ENCODE data around the gene CACNA1G.

The CACNA1G gene

DNA sequence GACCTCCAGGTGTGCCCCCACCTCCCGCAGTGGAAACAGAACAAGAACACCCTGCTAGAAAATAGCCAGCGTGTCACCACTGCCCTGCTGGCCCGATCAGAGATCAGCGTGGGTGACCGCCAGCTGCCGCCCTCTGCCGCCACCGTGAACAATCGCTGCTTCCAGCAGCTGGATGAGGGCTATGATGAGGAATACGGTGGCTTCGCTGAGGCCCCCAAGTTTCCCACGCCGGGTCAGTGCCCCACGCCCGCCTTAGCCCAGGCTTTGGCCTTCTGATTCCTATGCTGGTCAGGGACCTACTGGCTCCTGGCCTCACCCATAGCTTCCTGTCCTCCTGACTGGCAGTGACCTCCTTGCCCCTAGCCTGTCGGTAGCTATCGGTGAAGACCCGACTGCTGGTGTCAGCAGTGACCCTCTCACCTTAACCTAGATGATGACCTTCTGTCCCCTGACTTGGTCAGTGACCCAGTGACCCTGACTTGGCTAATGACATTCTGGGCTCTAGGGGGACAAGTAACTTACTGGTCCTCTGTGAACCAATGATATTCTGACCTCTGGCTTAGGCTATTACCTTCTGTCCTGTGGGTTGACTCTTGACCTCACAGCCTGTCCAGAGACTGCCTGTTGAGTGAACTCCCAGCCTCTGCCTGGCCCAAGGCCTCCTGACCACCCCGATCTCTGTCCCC, 11.1 kb upstream of the CACNA1G start:
- no peak for DNase-seq

DNA sequence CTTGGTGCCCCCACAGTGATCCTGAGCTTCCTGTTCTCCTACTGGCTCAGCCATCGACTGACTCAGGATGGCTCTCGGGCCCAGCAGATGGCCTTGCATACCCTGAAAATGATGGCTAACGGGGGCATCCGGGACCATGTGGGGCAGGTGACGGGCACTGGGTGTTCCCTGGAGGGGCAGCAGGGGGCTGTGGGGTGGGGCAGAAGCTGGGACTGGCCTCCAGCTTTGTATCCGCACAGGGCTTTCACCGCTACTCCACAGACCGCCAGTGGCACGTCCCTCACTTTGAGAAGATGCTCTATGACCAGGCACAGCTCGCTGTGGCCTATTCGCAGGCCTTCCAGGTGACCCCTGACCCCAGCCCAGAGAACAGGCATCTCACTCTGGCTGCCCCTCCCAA, 10.5 kb upstream of the CACNA1G start:
- no peak for DNase-seq

DNA sequence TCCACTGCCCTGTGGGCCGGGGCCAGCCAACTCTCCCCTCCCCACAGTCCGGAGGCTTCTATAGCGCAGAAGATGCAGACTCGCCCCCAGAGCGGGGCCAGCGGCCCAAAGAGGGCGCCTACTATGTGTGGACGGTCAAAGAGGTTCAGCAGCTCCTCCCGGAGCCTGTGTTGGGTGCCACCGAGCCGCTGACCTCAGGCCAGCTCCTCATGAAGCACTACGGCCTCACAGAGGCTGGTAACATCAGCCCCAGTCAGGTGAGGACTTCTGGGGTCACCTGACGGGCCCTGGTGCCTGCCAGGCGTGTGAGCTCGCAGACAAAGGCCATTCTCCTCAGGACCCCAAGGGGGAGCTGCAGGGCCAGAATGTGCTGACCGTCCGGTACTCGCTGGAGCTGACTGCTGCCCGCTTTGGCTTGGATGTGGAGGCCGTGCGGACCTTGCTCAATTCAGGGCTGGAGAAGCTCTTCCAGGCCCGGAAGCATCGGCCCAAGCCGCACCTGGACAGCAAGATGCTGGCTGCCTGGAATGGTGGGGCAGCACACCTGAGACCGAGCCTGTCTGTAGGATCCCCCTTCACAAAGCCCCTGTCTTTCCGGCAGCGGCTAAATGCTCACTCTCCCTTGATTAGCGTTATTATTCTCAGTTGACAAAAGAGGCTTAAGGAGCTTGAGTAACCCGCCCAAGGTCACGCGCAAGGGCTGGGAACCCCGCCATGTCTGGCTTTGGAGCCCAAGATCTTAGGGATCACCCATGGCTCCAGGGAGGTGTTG, 9.7 kb upstream of the CACNA1G start:
- DNase-seq = peak; percentile 9

DNA sequence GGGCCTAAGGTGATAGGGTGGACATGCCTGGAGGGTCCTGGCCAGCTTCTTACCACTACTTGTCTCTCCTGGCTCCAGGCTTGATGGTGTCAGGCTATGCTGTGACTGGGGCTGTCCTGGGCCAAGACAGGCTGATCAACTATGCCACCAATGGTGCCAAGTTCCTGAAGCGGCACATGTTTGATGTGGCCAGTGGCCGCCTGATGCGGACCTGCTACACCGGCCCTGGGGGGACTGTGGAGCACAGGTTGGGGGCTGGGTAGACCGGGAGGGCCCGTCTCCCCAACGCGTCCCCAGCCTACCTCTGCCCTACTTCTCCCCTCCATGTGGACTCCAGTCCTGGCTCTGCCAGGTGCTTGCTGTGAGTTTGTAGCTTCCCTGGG, 9.1 kb upstream of the CACNA1G start:
- DNase-seq = no peak

DNA sequence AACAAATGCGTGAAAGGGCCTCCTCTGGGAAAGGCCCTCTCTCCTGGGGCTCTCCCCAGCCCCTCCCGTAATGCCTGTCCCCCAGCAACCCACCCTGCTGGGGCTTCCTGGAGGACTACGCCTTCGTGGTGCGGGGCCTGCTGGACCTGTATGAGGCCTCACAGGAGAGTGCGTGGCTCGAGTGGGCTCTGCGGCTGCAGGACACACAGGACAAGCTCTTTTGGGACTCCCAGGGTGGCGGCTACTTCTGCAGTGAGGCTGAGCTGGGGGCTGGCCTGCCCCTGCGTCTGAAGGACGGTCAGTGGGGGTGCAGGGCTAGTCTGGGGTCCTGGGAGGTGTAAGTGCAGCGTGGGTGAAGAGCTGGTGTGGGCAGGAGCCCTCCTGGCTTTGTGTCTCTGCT, 8.6 kb upstream of the CACNA1G start:
- no peak for DNase-seq

DNA sequence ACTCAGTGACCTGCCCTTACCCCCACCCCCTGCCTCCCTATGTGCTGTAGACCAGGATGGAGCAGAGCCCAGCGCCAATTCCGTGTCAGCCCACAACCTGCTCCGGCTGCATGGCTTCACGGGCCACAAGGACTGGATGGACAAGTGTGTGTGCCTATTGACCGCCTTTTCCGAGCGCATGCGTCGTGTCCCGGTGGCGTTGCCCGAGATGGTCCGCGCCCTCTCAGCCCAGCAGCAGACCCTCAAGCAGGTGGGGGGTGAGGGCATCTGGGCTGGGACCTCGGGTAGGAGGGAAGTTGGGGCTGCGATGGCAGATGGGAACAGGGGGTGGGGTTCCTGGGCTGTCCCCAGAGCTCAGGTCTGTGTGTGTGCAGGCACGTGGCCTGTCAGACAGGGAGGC, 6.3 kb upstream of the CACNA1G start:
- no peak for DNase-seq

DNA sequence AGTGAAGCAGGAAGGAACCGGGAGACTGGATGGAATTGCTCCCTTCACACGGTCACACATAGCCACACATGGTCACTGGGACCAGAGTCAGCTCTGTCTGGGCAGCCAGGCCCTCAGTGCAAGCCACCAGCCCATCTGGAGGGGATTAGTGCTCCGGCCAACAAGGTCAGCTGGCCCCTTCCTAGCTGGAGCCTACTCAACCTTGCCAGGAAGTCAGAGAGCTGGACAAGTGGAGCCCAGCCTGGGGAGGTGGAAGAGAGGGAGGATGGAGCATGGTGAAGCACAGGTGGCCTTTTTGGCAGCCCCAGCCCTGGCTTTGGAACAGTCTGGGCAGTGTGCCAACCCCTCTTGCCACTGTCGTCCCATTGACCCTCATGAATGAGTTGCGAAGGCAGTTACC, 3.7 kb upstream of the CACNA1G start:
- no peak for DNase-seq

DNA sequence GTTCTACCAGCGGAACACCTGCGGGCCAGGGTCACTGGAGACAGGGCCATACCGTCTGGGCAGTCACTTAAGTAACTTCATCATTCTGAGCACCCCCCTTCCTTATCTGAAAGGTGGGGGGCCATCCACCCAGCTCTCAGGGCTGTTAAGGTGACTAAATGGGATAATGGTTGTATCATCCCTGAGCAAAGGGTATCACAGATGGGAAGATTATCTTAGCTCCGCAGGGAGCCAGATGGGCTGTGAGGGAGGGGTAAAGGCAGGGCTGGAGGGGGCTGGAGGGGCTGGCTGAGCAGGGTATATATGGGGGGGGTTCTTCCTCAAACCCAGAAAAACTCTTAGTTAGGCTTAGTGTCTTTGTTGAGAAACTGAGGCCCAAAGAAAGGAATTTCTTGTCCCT, 2.9 kb upstream of the CACNA1G start:
- DNase-seq = peak; percentile 65

DNA sequence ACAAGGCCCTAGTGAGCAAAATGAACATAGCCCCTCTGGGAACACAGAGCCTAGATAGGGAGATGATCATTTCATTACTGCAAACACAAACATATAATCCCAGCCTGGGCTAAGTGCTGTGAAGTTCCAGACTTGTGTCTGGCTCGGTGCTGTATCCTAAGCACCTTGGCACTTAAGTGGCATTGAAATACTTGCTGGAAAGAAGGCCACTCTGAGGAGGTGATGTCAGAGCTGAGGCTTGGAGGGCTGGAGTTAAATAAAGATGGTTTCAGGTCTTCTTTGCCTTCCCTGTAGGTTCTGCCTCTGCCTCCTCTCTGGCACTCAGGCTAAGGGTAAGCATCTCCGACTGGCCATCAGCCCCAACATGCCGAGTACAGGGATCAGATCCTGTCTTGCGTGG, 2.4 kb upstream of the CACNA1G start:
- DNase-seq = peak; percentile 65

DNA sequence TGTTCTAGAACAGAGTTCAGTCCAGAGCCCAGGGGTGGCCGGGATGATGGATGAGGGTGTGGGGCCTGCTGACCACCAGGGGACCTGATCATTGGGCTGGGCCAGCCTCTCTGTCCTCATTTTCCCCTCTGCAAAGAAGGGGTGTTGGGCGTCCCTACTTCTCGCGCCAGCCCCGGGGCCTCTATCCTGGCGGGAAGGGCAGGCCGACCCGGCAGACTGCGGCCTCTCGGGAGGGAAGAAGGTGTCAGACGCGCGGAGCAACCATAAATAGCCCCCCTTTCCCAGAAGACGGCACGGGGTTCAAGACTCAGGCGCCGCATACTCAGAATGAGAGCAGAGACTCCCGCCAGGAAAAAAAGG, 2.0 kb upstream of the CACNA1G start:
- no peak for DNase-seq

DNA sequence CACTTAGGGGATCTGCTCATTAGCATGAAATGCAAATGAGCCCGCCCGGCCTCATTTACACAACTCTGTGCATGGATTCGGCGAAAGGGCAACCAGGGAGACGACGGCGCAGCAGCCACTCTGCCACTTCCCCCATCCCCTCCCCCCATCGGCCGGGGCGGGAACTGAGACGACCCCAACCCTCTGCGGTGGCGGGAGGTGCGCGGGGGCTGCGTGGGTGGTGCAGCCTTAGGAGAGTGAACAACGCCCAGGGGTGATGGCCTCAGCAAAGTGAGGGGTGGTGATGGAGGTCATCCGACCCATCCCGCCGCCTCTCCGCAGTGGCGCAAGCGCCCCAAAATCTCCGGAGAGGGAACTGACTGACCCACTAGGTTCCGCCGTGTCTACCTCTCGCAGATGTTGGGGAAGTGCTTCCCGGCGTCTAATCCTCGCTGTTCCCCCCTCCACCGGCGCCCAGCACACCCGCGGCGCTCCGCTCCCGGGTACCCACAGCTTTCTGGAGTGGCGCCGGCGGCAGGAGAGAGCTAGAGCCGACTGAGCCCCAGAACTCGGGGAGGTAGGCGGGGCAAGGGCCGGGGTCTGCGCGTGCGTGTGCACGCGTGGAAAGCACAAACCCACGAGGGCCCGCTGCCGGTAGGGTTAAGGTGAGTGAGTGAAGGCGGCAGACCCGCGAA, 1.4 kb upstream of the CACNA1G start:
- no peak for DNase-seq

DNA sequence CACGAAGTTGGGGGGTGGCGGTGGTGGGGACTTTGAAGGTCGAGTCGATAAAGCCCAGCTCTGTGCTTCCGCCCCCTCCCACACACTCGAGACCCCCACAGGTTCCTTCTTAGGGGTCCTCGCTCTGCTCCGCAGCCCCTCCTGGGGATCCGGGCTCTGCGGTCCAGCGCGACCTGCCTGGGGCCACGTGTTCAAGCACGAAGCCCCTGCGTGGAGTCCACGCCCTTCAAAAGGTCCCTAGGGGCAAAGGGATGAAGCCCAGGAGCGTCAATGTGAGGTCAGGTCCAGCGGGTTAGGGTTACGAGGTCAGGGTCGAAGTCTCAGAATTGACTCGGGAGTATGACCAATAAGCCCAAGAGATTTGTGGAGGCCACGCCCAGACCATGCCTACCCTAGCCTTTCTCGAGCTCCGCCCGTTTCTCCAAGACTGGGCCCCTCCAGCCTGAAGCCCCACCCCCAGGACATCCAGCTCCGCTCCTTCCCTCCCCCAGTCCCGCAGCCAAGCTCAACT, 786 bp upstream of the CACNA1G start:
- no peak for DNase-seq

DNA sequence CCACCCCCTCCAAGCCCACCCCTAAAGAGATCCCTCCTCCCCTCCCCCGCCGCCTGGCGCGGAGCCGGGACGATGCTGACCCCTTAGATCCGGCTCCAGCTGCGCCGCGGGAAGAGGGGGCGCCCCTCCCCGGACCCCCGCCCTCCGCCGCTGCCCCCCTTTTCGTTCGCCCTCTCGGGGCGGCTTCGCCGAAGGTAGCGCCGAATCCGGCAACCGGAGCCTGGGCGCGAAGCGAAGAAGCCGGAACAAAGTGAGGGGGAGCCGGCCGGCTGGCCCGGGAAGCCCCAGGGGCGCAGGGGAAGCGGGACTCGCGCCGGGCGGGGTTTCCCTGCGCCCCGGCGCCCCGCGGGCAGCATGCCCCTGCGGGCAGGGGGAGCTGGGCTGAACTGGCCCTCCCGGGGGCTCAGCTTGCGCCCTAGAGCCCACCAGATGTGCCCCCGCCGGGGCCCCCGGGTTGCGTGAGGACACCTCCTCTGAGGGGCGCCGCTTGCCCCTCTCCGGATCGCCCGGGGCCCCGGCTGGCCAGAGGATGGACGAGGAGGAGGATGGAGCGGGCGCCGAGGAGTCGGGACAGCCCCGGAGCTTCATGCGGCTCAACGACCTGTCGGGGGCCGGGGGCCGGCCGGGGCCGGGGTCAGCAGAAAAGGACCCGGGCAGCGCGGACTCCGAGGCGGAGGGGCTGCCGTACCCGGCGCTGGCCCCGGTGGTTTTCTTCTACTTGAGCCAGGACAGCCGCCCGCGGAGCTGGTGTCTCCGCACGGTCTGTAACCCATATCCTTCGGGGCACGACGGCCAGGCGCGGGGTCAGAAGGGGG, 623 bp downstream of the CACNA1G start:
- no peak for DNase-seq

DNA sequence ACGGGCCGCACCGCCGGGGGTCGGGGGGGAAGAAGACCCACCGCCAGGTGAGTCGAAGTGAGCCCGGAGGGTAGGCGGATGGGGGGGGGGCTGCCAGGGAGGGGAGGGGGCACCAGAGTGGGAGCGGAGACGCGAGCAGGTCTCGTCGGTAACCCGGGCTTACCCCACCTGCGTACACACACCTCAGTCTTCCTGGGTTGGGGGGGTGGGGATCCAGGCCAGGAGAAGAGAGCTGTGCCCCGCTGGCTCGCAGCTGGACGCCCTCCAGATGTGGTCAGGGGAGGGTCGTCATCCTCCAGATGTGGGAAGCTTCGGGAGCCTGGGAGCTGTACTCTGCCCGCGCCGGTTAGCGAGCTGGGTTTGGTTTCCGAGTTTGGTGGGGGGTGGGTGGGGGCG, 1.2 kb downstream of the CACNA1G start:
- DNase-seq = no peak

DNA sequence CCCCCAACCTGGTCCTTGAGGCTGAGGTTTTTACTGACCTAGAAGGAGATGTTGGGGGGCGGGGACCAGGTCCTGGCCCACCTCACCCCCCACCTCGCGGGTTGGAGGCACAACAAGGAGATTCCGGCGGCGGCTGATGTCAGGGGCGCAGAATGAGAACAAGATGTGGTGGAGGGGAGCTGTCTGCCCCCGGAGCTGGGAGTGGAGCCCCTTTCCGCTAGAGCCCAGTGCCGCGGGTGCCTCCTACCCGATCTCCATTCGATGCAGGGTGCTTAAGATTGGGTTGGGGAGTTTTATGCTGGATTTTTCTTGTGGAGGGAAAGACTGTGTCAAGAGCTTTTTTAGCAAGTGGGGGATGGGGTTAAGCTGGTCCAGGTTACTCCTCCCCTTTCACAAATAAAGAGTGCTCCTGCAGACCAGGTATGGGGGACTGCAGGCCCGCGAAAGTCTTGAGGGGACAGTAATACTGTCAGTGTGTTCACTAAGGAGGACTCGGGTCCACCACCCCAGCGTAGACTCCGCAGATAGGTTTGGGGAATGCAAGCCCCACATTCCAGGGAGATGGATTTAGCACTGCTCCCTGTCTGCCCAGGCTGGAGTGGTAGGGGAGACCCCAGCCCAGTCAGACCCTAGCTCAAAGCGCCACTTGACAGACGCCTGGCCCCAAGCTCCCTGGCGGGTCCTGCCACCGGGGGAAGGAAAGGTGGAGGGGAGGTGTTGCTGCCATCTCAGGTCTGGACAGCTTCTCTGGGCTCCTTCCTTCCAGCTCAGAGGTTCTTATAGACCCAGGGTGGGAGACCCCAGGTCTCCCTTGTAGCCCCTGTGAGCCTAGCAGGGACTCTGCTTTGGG, 2.0 kb downstream of the CACNA1G start:
- no peak for DNase-seq

DNA sequence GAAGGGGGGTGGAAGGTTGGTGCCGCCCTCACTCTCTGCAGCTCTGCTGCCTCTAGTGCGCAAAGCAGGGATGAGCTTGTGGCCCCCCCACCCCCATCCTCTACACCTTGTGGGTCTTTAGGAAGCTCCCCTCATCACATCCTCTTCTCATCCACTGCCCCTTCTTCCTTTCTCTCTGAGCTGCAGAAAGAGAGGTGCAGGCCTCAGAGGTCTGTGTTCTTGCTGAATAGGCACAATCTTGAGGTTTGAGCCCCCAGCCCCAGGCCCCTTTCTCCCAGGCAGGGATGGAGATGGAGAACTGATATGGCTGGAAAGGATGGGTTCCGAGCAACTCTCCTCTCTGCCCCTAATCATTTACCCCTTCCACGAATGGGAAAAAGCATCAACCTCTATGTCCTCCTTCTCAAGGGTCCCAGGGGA, 2.6 kb downstream of the CACNA1G start:
- no peak for DNase-seq

DNA sequence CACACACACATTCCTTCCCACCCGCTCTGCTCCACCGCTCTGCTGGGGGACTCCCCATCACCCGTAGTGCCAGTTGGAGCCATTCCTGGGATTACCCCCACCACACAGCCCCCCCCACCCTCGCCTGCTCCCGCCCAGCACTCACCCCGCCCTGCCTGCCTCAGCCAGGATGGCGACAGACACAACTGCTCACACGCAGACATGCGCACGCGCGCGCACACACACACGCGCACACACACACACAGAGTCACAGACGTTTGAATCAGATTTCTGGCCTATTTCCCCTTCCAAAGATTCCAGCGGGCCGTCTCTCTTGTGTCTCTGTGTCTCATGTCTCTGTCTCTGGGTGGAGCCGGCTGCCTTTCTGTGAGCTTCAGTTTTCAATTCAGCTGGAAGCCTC, 4.4 kb downstream of the CACNA1G start:
- DNase-seq = no peak

DNA sequence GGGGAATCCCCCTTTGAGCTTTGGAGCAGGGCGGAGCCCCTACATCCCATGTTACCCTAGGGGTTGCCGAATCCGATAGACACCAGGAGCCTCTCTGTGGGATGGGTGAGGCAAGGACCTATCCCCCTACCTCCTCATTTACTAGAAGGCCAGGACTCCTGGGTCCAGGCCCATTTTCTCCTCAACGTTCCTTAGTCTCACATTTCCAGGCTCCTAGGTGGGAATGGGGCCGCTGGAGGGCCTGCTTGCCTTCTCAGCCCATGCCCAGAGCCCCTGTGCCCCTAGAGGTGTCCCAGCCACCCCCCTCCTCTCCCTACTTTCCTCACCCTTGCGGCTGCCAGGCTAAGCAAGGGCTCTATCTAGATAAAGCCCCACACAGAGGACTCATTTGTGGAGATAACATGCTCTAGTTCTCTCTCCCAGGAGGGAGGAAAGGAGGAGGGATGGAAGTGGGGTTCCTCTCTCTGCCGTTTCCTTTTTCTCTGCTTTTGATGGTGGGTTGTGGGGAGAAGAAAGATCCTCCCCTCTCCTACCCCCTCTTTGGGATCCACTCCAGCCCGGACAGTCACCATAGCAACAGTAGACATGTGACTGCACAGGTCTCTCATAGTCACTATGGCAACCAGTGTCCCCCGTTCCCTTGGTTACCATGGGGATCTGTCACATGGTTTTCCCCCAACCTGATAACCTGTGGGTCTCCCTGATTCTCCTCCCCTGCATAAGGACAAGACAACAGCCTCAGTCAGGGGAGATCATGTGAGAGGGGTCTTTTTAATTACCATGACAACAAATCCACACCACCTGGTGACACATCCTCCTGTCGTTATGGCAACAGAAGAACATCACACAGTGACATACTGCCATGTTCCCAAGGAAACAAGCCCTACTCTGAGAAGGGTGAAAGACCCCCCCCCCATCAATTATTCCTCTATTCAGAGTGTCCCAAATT, 5.2 kb downstream of the CACNA1G start:
- peak; percentile 62 for DNase-seq

DNA sequence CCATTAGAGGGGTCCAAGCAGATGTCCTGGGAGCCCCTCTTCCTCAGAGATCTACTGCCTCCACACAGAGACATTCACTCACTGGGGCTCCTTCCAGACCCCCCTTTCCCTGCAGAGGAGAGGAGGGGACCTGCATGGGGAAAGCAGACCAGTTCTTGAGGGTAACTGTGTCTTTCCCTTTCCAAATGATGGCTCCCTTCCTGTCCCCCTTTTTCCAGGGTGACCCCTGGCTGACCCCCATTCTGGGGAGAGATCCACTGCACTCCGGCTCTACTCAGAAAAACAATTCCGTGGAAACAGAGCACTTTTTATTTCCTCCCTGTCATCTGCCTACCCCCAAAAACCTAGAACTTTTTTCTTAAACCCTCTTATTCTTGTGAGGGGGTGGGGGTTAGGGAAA, 6.4 kb downstream of the CACNA1G start:
- no peak for DNase-seq

DNA sequence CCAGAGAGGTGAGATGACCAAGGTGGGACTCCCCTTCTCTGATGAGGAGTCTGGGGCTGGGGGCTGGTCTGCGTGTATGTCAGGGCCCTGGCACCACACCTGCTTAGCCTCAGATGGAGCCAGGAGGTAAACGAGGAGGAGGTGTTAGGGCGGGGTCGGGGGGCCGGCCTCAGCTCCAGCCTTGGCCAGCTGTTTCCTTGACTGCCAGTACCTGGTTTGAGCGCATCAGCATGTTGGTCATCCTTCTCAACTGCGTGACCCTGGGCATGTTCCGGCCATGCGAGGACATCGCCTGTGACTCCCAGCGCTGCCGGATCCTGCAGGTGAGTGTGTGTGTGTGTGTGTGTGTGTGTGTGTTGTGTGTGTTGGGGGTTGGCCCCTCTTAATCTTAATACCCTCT, 8.1 kb downstream of the CACNA1G start:
- DNase-seq = no peak

DNA sequence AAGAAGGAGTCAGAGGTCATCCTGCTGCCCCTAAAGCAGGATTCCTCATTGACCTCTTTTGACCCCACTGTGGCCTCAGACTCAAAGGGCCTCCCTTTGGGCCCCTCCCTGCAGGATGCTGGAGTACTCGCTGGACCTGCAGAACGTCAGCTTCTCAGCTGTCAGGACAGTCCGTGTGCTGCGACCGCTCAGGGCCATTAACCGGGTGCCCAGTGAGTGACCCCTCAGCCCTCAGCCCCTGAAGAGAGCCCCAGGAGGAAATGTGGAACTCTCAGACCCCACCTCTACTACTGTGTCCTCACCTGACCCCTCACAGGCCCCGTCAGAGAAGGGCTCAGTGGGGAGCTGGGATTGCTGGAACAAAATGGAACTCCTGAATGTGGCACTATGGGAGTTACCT, 9.1 kb downstream of the CACNA1G start:
- no peak for DNase-seq

All from NCI-H2171 treated with DMSO at 0.1 percent for 48 hours (cell line).